DMS53 treated with DMSO at 0.1 percent for 48 hours (cell line): ENCODE measurements around the gene SLC25A39.
"Not testable (repeated sequence)": the region's sequence is repeated elsewhere in the genome, so short reads cannot be mapped to it uniquely, and the experiment has no call there.

Source experiments
- DNase-seq: peaks from one replicate; lab custom pipeline; 2025; ENCODE audit not compliant: unreplicated experiment; lab: John Stamatoyannopoulos, UW

Gene SLC25A39, protein sequence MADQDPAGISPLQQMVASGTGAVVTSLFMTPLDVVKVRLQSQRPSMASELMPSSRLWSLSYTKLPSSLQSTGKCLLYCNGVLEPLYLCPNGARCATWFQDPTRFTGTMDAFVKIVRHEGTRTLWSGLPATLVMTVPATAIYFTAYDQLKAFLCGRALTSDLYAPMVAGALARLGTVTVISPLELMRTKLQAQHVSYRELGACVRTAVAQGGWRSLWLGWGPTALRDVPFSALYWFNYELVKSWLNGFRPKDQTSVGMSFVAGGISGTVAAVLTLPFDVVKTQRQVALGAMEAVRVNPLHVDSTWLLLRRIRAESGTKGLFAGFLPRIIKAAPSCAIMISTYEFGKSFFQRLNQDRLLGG

DNA sequence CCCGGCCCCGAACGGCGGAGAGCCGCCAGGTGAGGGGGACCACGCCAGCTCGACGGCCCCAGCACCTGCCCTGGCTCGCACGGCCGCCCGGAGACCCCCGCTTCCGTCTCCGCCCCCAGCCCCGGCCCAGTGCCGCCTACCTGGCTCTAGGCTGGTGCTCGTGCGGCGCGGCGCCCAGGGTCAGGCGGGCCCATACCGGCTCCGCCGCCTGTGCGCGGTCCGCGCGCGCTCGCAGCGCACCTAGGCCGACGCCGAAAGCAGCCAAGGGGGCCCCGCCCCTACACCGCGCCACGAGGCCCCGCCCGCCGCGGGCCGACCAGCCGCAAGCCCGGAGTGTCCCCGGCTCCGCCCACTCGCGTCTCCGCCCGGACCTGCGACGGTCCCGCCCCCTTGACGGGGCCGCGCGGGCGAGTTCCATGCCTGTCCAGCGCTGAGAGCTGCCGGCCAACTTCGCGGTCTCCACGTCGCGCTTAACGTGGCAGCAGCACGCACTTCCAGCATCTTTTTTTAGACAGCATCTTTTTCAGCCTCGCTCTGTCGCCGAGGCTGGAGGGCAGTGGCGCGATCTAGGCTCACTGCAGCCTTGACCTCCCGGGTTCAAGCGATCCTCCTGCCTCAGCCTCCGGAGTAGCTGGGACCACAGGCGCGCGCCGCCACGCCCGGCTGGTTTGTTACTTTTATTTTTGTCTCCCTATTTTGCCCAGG is at the start of gene SLC25A39:
SLC25A39 (minus strand) TSS at position 253 of the 705 bp plus-strand sequence. CDS start 1,261 bp downstream, outside the sequence.
- DNase-seq, result peak; percentile 90

DNA sequence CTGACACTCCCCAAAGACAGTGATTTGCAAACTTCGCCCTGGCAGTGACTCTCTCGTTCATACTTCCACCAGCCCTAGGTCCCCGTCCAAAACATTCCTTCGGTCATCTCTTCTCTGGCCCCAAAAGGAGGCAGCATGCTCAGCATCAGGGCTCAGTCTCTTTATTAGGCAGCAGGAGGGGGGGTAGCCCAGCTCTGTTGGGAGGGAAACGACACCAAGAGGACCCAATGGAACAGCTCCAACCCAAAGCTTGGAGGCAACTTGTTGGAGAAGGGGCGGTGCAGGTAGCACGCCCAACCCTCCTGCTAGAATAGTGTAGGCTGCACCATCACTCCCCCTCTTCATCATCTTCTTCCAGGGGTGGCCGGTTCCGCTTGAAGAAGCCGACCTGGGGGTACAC is 47.4 kb upstream of the SLC25A39 start:
- no peak for DNase-seq

- not testable (repeated sequence) for DNase-seq
Observed at GRCh38 chr17:44369414-44370023, 44.9 kb upstream of the SLC25A39 start.

- not testable (repeated sequence) for DNase-seq
Observed at GRCh38 chr17:44368391-44369243, 44.0 kb upstream of the SLC25A39 start.

GRCh38 chr17:44367231-44367979 is 42.8 kb upstream of the SLC25A39 start:
- no peak for DNase-seq

- not testable (repeated sequence) for DNase-seq
Observed at GRCh38 chr17:44365051-44365450, 40.4 kb upstream of the SLC25A39 start.

- DNase-seq, result peak; percentile 26
Observed at GRCh38 chr17:44363613-44364159, 39.1 kb upstream of the SLC25A39 start, which contains the start of gene FAM171A2. Gene FAM171A2 (minus strand): TSS chr17:44363853. CDS start chr17:44363714, 139 bp downstream.

DNA sequence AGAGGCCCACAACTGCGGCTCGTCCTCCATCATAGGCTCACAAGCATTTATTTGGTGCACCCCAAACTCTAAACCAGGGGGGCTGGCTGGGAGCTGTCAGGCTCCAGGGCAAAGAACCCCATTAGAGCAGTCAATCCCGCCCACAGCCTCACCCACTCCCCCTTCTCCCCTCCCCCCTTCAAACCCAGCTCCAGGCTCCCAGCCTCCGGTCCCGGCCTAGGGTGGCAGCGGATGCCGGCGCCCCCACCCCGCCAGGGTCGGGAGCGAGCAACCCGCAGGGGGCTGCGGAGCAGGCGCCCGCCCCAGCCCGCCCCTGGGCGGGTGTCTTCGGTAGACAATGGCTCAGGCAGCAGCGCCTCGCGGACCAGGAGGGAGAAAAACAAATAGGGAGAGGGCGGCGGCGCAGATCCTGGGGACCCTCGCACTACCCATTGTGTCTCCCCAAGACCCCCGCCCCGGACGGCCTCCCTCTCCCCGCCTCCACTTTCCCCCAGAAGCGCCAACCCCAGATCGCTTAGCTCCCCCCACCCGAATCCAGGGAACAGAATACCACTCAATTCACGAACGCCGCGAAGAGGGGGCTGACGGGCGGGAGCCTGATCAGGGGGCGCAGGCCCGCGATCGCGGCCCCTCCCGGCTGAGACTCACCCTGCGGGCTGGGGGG is 38.5 kb upstream of the SLC25A39 start:
- no peak for DNase-seq

DNA sequence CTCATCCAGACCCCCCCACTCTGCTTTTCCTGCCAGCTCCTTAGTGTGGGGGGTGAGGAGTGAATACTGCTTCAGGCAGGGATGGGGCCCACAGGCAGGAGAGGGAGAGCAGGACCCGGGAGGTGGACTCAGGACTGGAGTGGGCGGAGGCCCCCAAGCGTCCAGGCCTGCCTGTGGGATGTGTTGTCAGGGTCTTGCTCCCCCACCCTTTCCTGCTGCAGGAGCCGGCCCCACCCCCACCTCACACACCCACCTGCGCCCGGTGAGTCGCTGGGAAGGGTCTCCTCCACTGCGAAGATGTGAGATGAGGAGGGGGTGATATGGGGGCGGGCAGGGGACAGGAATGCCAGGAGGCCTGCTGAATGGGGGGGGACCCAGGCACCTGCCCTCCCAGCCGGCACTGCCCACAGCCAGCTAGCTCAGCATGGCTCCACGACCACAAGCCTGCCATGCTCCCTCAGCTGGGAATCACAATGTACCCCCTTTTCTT is 37.9 kb upstream of the SLC25A39 start:
- no peak for DNase-seq

DNA sequence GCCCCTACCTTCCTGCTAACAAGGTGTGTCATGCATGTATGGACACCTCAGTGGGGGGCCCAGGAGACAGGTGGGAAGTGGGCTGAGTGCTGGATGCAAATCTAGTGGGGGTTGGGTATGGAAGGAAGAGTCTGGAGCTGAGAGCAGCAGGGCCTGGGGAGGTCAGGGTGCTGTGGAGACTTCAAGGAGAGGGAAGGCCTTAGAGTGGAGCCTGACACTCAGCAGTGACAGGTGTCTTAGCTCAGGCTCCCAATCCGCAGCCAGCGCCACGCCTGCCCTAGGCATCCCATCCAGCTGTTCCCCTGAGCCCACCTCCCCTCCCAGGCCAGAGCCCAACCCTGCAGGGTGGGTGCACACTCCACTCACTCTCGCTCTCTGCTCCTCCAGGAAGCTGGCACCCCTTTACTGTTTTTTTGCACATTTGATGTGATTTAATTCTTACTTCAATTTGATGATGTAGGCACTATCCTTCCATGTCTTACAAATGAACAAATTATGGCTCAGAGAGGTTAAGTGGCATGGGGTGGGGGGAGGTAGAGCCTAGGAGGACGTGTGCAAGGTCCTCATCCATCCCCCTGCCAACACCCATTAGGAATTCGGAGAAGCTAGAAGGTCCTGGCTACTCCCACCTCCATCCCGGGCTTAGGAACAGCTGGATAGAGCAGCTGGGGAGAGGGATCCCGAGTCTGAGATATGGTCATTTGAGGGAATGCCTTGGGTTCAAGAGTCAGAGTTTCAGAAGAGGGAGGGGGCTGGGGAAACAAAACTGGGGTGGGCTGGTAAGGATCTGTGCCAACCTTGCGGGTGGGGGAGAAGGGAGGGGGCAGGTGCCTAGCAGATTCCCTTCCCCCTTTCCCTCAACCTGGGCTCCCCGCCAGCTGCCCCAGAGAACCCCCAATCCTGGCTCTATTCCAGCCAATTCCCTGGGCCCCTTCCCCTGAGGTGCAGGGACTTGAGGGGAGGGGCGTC is 37.0 kb upstream of the SLC25A39 start:
- DNase-seq, result no peak

DNA sequence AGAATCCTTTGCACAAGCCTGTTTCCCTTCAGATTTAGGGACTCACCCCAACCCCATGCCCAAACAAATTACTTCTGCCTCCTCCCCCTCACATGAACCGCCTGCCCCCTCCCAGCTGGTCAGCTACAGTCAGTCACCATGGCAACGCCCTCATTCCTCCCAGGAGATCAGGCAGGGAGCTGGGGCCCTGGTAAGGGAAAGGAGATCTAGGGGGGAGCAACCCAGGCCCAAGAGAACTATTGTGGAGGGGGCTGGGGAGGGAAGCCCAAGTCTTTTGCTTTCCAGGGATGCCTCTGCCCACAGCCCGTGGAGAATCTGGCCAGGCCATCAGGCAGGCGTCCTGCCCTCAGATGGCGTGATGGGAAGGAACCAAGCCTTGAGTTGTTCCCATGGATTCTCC is 36.2 kb upstream of the SLC25A39 start:
- DNase-seq, result no peak

DNA sequence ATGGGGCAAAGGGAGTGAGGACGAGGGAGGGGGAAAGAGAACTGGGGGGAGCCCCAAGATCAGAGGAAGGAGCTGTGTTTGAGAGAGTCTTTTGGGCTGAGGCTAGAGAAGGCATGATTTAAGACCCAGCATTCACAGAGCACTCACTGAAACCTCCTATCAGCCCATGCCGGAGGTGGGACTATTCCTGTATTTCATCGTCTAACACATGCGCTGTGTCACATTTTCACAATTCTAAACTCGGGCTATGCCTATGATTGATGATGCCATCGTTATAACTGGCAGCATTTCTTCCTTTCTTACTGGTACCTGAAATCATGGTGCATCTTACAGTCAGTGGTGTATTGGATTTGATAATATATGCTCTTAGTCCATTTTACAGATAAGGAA is 35.5 kb upstream of the SLC25A39 start:
- DNase-seq, result no peak

DNA sequence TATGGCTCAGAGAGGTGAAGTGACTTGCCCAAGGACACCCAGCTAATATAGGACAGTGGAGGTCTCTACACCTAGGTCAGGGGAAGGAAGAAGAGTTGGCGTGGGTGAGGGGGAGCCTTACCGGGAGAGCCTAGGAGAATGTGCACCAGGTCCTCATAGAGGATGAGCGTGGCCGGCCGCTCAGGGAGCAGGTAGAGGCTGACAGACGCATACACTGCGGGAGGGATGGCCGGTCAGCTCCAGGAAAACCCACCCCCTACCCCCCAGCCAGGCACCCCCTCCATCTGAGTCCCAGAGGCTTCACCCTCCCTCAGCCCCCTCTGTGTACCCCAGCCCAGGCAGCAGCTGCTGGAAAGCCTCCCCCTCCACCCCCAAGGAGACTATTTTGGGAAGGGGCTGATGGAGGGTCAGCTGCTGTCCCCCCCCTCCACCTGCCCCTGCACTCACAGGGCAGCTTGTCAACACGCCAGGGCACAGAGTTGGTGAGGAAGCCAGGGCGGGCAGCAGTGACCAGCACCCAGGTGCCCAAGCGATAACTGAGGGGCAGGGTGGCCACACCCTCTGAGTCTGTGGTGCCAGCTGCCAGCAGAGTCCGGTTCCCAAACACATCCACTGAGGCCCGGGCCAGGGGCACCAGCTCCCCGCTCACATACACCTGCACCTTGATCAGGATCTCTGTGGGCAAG is 35.0 kb upstream of the SLC25A39 start:
- no peak for DNase-seq

- DNase-seq, result no peak
Observed at GRCh38 chr17:44359006-44359405, 34.4 kb upstream of the SLC25A39 start.

GRCh38 chr17:44358066-44358465 is 33.4 kb upstream of the SLC25A39 start:
- DNase-seq, result no peak

GRCh38 chr17:44356241-44356640 is 31.6 kb upstream of the SLC25A39 start:
- no peak for DNase-seq

GRCh38 chr17:44355642-44356099 is 31.0 kb upstream of the SLC25A39 start:
- DNase-seq, result no peak
